ENCODE data around the gene CD19.
"Not testable (repeated sequence)": the region's sequence is repeated elsewhere in the genome, so short reads cannot be mapped to it uniquely, and the experiment has no call there.

The CD19 gene

GRCh38 chr16:28931801-28932225, at the start of gene CD19:
TSS of gene CD19 (plus strand) at chr16:28931971. CDS start at chr16:28932001, 30 bp downstream.
- no peak for DNase-seq

GRCh38 chr16:28882551-28883160, 49.1 kb upstream of the CD19 start:
- no peak for DNase-seq

GRCh38 chr16:28883221-28883996, 48.4 kb upstream of the CD19 start:
- no peak for DNase-seq

GRCh38 chr16:28884045-28884444, 47.7 kb upstream of the CD19 start:
- DNase-seq: no peak

GRCh38 chr16:28886945-28887344, 44.8 kb upstream of the CD19 start:
- DNase-seq: no peak

GRCh38 chr16:28890355-28890754, 41.4 kb upstream of the CD19 start:
- DNase-seq: not testable (repeated sequence)

- DNase-seq: no peak
Measured at GRCh38 chr16:28891964-28892890, 39.5 kb upstream of the CD19 start.

GRCh38 chr16:28893291-28893690, 38.5 kb upstream of the CD19 start:
- DNase-seq: no peak

- DNase-seq: no peak
Measured at GRCh38 chr16:28895609-28896008, 36.2 kb upstream of the CD19 start.

GRCh38 chr16:28897826-28898225, 33.9 kb upstream of the CD19 start:
- no peak for DNase-seq

GRCh38 chr16:28898266-28898665, 33.5 kb upstream of the CD19 start:
- DNase-seq: no peak

- DNase-seq: no peak
Measured at GRCh38 chr16:28898942-28899341, 32.8 kb upstream of the CD19 start.

- DNase-seq: no peak
Measured at GRCh38 chr16:28899882-28900590, 31.7 kb upstream of the CD19 start.

- DNase-seq: no peak
Measured at GRCh38 chr16:28900601-28901000, 31.2 kb upstream of the CD19 start.

GRCh38 chr16:28901862-28902261, 29.9 kb upstream of the CD19 start:
- DNase-seq: no peak

GRCh38 chr16:28902909-28903308, 28.9 kb upstream of the CD19 start:
- DNase-seq: no peak

- no peak for DNase-seq
Measured at GRCh38 chr16:28903344-28904042, 28.3 kb upstream of the CD19 start.

GRCh38 chr16:28904363-28904762, 27.4 kb upstream of the CD19 start:
- no peak for DNase-seq

GRCh38 chr16:28904828-28905227, 26.9 kb upstream of the CD19 start:
- DNase-seq: no peak

- no peak for DNase-seq
Measured at GRCh38 chr16:28905229-28905754, 26.5 kb upstream of the CD19 start.

Measured in amygdala (tissue), 56 donors.